OCI-LY7 (cell line): ENCODE results near the gene AKAP13. TPM values are rescaled to one million over a fixed set of nuclear protein-coding genes. Genes with fewer than 3 reads are reported as not detected.

Experiments used
- BruUV-seq: library from RNA; stranded (reverse); fragments of 400-500 nt; replicated peaks from 2 replicates; lab custom pipeline; 2021; lab: Mats Ljungman, UMichigan
- CTCF ChIA-PET: fragments of 300-600 bp; sonication (Branson Sonifier 250); formaldehyde crosslinking; loops from one replicate; lab custom pipeline; 2022; ENCODE audit warnings: antibody characterized with exemption; ENCODE audit not compliant: unreplicated experiment; lab: Charles Lee
- POLR2A ChIA-PET: fragments of 300-600 bp; sonication (Branson Sonifier 250); formaldehyde crosslinking; loops from one replicate; lab custom pipeline; 2022; ENCODE audit warnings: antibody characterized with exemption; lab: Charles Lee
- DNase-seq: peaks from one replicate; pipeline ENCODE4 v3.0.0-alpha.2; 2015; ENCODE audit warnings: low spot score
- H2AFZ ChIP-seq: fragments of 200-600 bp; sonication (generic), shearing (Covaris generic); 2 replicates; pipeline ENCODE4 v1.6.1; 2014; ENCODE audit warnings: mild to moderate bottlenecking, antibody characterized with exemption, low read length, moderate library complexity
- H3K27ac ChIP-seq: fragments of 200-600 bp; sonication (generic); 2 replicates; pipeline ENCODE4 v1.5.1; 2014; ENCODE audit warnings: mixed run types, low read depth, mild to moderate bottlenecking, moderate library complexity, low read length, inconsistent platforms; ENCODE audit not compliant: poor library complexity, severe bottlenecking
- H3K36me3 ChIP-seq: fragments of 200-600 bp; sonication (generic); 2 replicates; pipeline ENCODE4 v1.6.1; 2014; ENCODE audit warnings: mild to moderate bottlenecking, antibody characterized with exemption, low read length, moderate library complexity, mixed read lengths; ENCODE audit not compliant: insufficient read depth
- H3K4me1 ChIP-seq: fragments of 200-600 bp; sonication (generic); 2 replicates; pipeline ENCODE4 v1.5.1; 2014; ENCODE audit warnings: mild to moderate bottlenecking, low read length; ENCODE audit not compliant: insufficient read depth, poor library complexity, severe bottlenecking
- H3K4me2 ChIP-seq: fragments of 200-600 bp; sonication (generic); 2 replicates; pipeline ENCODE4 v1.6.1; 2014; ENCODE audit warnings: mild to moderate bottlenecking, low read length
- H3K4me3 ChIP-seq: fragments of 200-600 bp; sonication (generic); 2 replicates; pipeline ENCODE4 v1.5.1; 2014; ENCODE audit warnings: mild to moderate bottlenecking, low read depth, low read length; ENCODE audit not compliant: poor library complexity, severe bottlenecking
- H3K79me2 ChIP-seq: fragments of 200-600 bp; sonication (generic); 2 replicates; pipeline ENCODE4 v1.6.1; 2016; ENCODE audit warnings: low read depth, mild to moderate bottlenecking, low read length, moderate library complexity, mixed read lengths; ENCODE audit not compliant: insufficient read depth
- H3K9me2 ChIP-seq: fragments of 200-600 bp; sonication (generic); 2 replicates; pipeline ENCODE4 v1.6.1; 2016; ENCODE audit warnings: mild to moderate bottlenecking, low read length, mixed read lengths; ENCODE audit not compliant: insufficient read depth
- H3K9me3 ChIP-seq: fragments of 200-600 bp; sonication (generic); 2 replicates; pipeline ENCODE4 v1.6.1; 2014; ENCODE audit warnings: mild to moderate bottlenecking, mixed run types, low read length, mixed read lengths
- H4K20me1 ChIP-seq: fragments of 200-600 bp; sonication (generic); 2 replicates; pipeline ENCODE4 v1.6.1; 2014; ENCODE audit warnings: mild to moderate bottlenecking, antibody characterized with exemption, low read length, moderate library complexity, mixed read lengths; ENCODE audit not compliant: insufficient read depth
- CTCF ChIP-seq: fragments of 200-600 bp; sonication (generic); conservative IDR thresholded peaks from 2 replicates; pipeline ENCODE4 v1.5.1; 2014; ENCODE audit warnings: mild to moderate bottlenecking, antibody characterized with exemption, low read length, moderate library complexity, mixed read lengths
- EZH2phosphoT487 ChIP-seq: fragments of 200-600 bp; sonication (generic); IDR thresholded peaks from 2 replicates; pipeline ENCODE4 v1.6.1; 2018; ENCODE audit warnings: low read depth, borderline replicate concordance, mild to moderate bottlenecking, mixed run types, antibody characterized with exemption, low read length, moderate library complexity, mixed read lengths
- intact Hi-C: fragments of 100-400 bp; cut with micrococcal nuclease; formaldehyde crosslinking; loops from one replicate; pipeline ENCODE4 v1.10.0; 2022; ENCODE audit not compliant: unreplicated experiment
- total RNA-seq, 2 experiments: library from RNA; depleted of rRNA in 1 of 2; stranded (reverse); fragments of >200 nt in 1 of 2; shearing (Covaris generic) in 1 of 2; gene quantifications; 2 replicates each; pipeline ENCODE4 v1.2.3, GENCODE V29; 2014 to 2022

AKAP13 gene
- total RNA-seq, 2 experiments from 2014 or later, result 140 to 250 TPM

- POLR2A ChIA-PET, result interaction anchor here (0.5 to 0.6 kb wide), 2 partner anchors 12 to 660 kb away, joined by 3 read pairs; no protein-coding TSS in a partner anchor
Measured at GRCh38 chr15:85763673-85764633, 383.6 kb downstream of the AKAP13 start.

DNA sequence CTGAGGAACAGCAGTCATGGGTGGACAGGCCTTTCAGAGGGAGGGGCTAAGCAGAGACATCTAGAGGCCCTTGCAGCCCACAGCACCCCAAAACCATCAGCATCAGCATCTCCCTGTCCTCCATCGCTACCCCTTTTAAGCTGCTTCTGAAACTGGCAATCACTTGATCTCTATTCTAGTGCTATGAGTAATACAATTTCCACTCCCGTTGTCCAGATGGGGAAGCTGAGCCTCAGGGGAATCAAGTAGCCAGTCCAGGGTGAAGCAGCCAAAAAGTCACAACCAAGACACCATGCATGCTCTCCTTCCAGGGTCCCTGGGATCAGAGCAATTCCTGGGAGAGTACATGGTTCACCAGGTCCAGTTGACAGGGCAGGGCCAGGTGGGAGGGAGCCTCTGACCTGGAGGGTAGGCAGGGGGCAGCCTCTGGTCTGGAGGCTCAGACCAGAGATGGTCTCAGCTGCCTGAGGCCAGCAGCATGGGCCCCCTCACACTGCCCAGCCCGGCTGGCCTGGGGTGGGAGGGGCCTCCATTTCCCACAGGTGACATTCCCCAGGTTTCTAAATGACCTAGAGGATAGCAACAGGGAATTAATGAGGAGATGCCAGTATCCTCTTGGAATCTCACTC, 384.4 kb downstream of the AKAP13 start:
- no peak overlapping the region for H2AFZ ChIP-seq
- no peak overlapping the region for H3K4me3 ChIP-seq
- H3K36me3 ChIP-seq, result no peaks in the 10 kb centered on the region
- ChIA-PET CTCF (interaction anchor here (0.6 kb wide), 1 partner anchor 19 kb away, joined by 3 read pairs; no protein-coding TSS in a partner anchor), POLR2A (no interaction called here)
- intact Hi-C loops, result no loop called here
- no peaks in the 10 kb centered on the region for H3K9me2 ChIP-seq
- H3K4me1 ChIP-seq, result no peaks in the 10 kb centered on the region
- no peaks in the 10 kb centered on the region for H3K9me3 ChIP-seq
- no peak for TF ChIP-seq CTCF
- TF ChIP-seq EZH2phosphoT487, result no peak
- H3K27ac ChIP-seq, result no peak overlapping the region
- BruUV-seq, result no TSS peak
- H4K20me1 ChIP-seq, result no peaks in the 10 kb centered on the region
- H3K79me2 ChIP-seq, result no peaks in the 10 kb centered on the region
- DNase-seq, result no peak
- no peak overlapping the region for H3K4me2 ChIP-seq

More at GRCh38 chr15:85763673-85764633, 383.6 kb downstream of the AKAP13 start:
- Histone ChIP-seq H3K9me3 (no peaks in the 10 kb centered on the region), H3K4me3 (no peak overlapping the region), H3K9me2 (no peaks in the 10 kb centered on the region), H4K20me1 (no peaks in the 10 kb centered on the region), H3K79me2 (no peaks in the 10 kb centered on the region), H3K27ac (no peak overlapping the region), H3K4me2 (no peak overlapping the region), H2AFZ (no peak overlapping the region), H3K36me3 (no peaks in the 10 kb centered on the region), H3K4me1 (no peaks in the 10 kb centered on the region)
- intact Hi-C loops, result no loop called here
- TF ChIP-seq EZH2phosphoT487 (no peak), CTCF (no peak)
- CTCF ChIA-PET, result interaction anchor here (0.6 kb wide), 1 partner anchor 18 kb away, joined by 3 read pairs; no protein-coding TSS in a partner anchor
- BruUV-seq, result no TSS peak
- no peak for DNase-seq
